Smooth muscle cell (in vitro differentiated cells): ENCODE data around the gene SPACA1. TPM values are rescaled to one million over a fixed set of nuclear protein-coding genes. Genes with fewer than 3 reads are reported as not detected.

Experiments
- DNase-seq: peaks from one replicate; lab custom pipeline; 2025; ENCODE audit not compliant: unreplicated experiment; lab: John Stamatoyannopoulos, UW
- H2AFZ ChIP-seq: fragments of 200-600 bp; sonication (generic); 2 replicates; pipeline ENCODE4 v1.6.0; 2016; ENCODE audit warnings: antibody characterized with exemption, low read depth, mild to moderate bottlenecking
- H3F3A ChIP-seq: fragments of 200-600 bp; sonication (generic); 2 replicates; pipeline ENCODE4 v1.6.0; 2017; ENCODE audit warnings: antibody characterized with exemption, low read depth
- H3K27ac ChIP-seq: fragments of 200-600 bp; sonication (generic); 2 replicates; pipeline ENCODE4 v1.5.1; 2016; ENCODE audit warnings: low read depth, mild to moderate bottlenecking
- H3K27me3 ChIP-seq: fragments of 200-600 bp; sonication (generic); 2 replicates; pipeline ENCODE4 v1.6.1; 2016; ENCODE audit warnings: low read depth, mild to moderate bottlenecking
- H3K36me3 ChIP-seq: fragments of 200-600 bp; sonication (generic); 2 replicates; pipeline ENCODE4 v1.5.1; 2016; ENCODE audit warnings: low read depth
- H3K4me1 ChIP-seq: fragments of 200-600 bp; sonication (generic); 2 replicates; pipeline ENCODE4 v1.5.1; 2016; ENCODE audit warnings: low read depth
- H3K4me2 ChIP-seq: fragments of 200-600 bp; sonication (generic); 2 replicates; pipeline ENCODE4 v1.6.0; 2016; ENCODE audit warnings: mild to moderate bottlenecking
- H3K4me3 ChIP-seq: fragments of 200-600 bp; sonication (generic); 2 replicates; pipeline ENCODE4 v1.5.1; 2016; ENCODE audit warnings: mild to moderate bottlenecking
- H3K79me2 ChIP-seq: fragments of 200-600 bp; sonication (generic); 2 replicates; pipeline ENCODE4 v1.6.0; 2016; ENCODE audit warnings: low read depth, mild to moderate bottlenecking
- H3K9ac ChIP-seq: fragments of 200-600 bp; sonication (generic); 2 replicates; pipeline ENCODE4 v1.6.0; 2016; ENCODE audit warnings: low read depth
- H3K9me3 ChIP-seq: fragments of 200-600 bp; sonication (generic); replicated peaks from 2 replicates; pipeline ENCODE4 v1.5.1; 2016; ENCODE audit warnings: low read depth
- H4K20me1 ChIP-seq: fragments of 200-600 bp; sonication (generic); 2 replicates; pipeline ENCODE4 v1.6.0; 2016; ENCODE audit warnings: low read depth
- WGBS: methylation state at CpG from one replicate; pipeline ENCODE4 v1.1.7; 2016; ENCODE audit warnings: low lambda C conversion rate; 5-methylcytosine and 5-hydroxymethylcytosine counted together
- polyA plus RNA-seq: library from polyadenylated mRNA; unstranded; fragments of >200 nt; fragmentation: Nextera tagmentation; extraction: Ambion mirVana; gene quantifications from 2 replicates; pipeline ENCODE4 v1.2.1, GENCODE V29; 2016
- total RNA-seq: library from RNA; depleted of rRNA; stranded (reverse); fragments of >200 nt; gene quantifications from 2 replicates; pipeline ENCODE4 v1.2.3, GENCODE V29; 2014
- TF ChIP-seq, protein P1 (sequence below): fragments of 200-600 bp; sonication (generic); IDR thresholded peaks from 2 replicates; pipeline ENCODE4 v1.5.1; 2017; ENCODE audit warnings: borderline replicate concordance, mild to moderate bottlenecking, antibody characterized with exemption; ENCODE audit not compliant: insufficient read depth, poor library complexity, severe bottlenecking

SPACA1 gene
- total and polyA plus RNA-seq, 2 experiments from 2014 or later = not detected

DNA sequence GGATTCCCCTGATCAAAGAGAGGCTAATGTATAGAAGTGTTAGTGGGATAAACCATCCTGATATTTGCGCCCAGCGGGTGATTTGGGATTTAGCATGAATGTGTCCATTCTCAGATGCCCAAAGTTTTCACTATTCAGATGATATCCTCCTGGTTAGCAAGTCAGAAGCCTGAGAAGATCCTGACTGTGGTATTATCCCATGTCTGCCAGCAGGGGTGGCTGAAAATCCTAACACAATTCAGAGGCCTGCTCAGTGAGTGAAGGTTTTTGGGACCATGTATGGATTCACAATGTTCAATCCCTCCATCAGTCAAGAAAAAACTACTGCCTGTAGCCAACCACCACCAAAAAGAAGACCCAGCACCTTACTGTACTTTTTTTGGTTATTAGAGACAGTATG, 34.1 kb upstream of the SPACA1 start:
- H2AFZ ChIP-seq = no peak overlapping the region

DNA sequence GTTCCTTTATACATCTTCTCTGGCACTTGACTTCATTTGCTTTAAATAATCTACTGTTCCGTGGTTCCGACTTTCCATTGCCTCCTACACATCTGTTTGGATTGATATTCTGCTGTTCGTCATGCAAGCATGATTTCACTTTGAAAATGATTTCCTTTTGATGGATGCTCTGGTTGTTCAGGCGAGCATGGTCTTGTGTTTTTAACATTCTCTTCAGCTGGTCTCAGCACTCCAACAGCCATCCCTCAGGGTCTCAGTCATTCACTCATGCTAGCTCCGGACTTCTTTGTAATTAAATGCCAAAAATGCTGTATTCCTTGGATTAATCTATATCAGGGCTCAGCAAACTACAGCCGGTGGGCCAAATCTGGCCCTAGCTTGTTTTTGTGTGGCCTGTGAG, 27.2 kb upstream of the SPACA1 start:
- Histone ChIP-seq H3K9ac (no peak overlapping the region), H3K9me3 (no peaks in the 10 kb centered on the region), H3K27ac (no peak overlapping the region), H4K20me1 (no peaks in the 10 kb centered on the region), H3K4me1 (no peaks in the 10 kb centered on the region), H3K4me2 (no peak overlapping the region), H3F3A (no peaks in the 10 kb centered on the region), H3K27me3 (no peaks in the 10 kb centered on the region), H3K4me3 (no peak overlapping the region), H3K79me2 (no peaks in the 10 kb centered on the region), H2AFZ (no peak overlapping the region), H3K36me3 (no peaks in the 10 kb centered on the region)
- no peak for DNase-seq
- 75% methylated on average over 6 of the region's 6 CpGs for WGBS
- TF ChIP-seq, protein P1, sequence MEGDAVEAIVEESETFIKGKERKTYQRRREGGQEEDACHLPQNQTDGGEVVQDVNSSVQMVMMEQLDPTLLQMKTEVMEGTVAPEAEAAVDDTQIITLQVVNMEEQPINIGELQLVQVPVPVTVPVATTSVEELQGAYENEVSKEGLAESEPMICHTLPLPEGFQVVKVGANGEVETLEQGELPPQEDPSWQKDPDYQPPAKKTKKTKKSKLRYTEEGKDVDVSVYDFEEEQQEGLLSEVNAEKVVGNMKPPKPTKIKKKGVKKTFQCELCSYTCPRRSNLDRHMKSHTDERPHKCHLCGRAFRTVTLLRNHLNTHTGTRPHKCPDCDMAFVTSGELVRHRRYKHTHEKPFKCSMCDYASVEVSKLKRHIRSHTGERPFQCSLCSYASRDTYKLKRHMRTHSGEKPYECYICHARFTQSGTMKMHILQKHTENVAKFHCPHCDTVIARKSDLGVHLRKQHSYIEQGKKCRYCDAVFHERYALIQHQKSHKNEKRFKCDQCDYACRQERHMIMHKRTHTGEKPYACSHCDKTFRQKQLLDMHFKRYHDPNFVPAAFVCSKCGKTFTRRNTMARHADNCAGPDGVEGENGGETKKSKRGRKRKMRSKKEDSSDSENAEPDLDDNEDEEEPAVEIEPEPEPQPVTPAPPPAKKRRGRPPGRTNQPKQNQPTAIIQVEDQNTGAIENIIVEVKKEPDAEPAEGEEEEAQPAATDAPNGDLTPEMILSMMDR = no peak

More for the DNA sequence above, 34.1 kb upstream of the SPACA1 start:
- WGBS = 92% methylated on average over 2 of the region's 2 CpGs
- Histone ChIP-seq H3K9ac (no peak overlapping the region), H3F3A (no peaks in the 10 kb centered on the region), H3K4me1 (no peaks in the 10 kb centered on the region), H4K20me1 (no peaks in the 10 kb centered on the region), H3K4me3 (no peak overlapping the region), H3K79me2 (no peaks in the 10 kb centered on the region), H3K9me3 (no peaks in the 10 kb centered on the region), H3K4me2 (no peak overlapping the region), H3K36me3 (no peaks in the 10 kb centered on the region), H3K27ac (no peak overlapping the region), H3K27me3 (no peaks in the 10 kb centered on the region)
- DNase-seq = no peak
- TF ChIP-seq, protein P1 = no peak

DNA sequence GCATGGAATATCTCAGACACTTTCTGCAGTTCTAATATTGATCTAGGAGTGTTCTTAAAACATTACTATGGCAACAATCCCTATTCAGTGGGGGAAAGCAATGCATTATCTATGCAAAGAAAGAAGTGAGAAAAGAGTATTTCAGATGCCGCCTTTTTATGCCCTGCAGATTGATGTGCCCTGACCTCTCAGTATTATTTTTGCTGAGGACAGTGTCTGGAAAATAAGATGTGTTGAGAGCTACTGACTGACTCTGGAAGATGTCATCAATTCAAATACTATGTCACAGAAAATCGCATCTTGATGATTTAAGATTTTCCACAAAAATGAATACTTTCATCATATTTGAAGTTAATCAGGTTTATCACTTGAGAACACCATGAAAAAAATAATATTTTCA, 22.9 kb upstream of the SPACA1 start:
- Histone ChIP-seq H3K4me3 (no peak overlapping the region), H3F3A (no peaks in the 10 kb centered on the region), H3K4me1 (no peaks in the 10 kb centered on the region), H3K9me3 (no peaks in the 10 kb centered on the region), H3K36me3 (no peaks in the 10 kb centered on the region), H3K27me3 (no peaks in the 10 kb centered on the region), H2AFZ (no peak overlapping the region), H4K20me1 (no peaks in the 10 kb centered on the region), H3K4me2 (no peak overlapping the region), H3K27ac (no peak overlapping the region), H3K9ac (no peak overlapping the region), H3K79me2 (no peaks in the 10 kb centered on the region)
- WGBS = 80% methylated on average over 2 of the region's 2 CpGs
- no peak for DNase-seq
- TF ChIP-seq, protein P1 = no peak

DNA sequence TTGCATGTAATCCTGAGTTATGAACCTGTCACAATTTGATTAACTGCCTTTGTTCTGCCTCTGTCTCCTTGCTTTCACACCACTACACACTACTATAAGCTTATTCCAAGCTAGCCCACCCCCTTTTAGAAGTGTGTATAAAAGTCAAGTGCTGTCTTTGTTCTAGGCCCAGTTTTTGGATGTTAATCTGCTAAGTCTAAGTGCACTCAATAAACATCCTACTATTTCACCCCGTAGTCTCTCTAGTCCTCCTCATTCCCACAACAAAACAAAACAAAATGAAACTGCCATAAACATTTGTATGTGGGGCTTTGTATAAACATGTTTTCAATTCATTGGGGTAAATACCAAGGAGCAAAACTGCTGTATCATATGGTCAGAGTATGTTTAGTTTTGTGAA, 16.1 kb upstream of the SPACA1 start:
- no peak overlapping the region for H3K9ac ChIP-seq
- H3K27me3 ChIP-seq = no peaks in the 10 kb centered on the region
- no peak overlapping the region for H3K27ac ChIP-seq
- no peak for DNase-seq
- no peaks in the 10 kb centered on the region for H4K20me1 ChIP-seq
- TF ChIP-seq, protein P1 = no peak
- H3K4me1 ChIP-seq = no peaks in the 10 kb centered on the region
- no peak overlapping the region for H3K4me3 ChIP-seq
- no peak overlapping the region for H2AFZ ChIP-seq
- H3F3A ChIP-seq = no peaks in the 10 kb centered on the region
- H3K9me3 ChIP-seq = peaks cover 9% of the 10 kb centered on the region
- no peaks in the 10 kb centered on the region for H3K36me3 ChIP-seq
- 89% methylated on average over 1 of the region's 1 CpG for WGBS
- no peaks in the 10 kb centered on the region for H3K79me2 ChIP-seq
- H3K4me2 ChIP-seq = no peak overlapping the region
